ENCODE data around the gene YAP1.
A peak's percentile ranks its signal among the peaks of the same experiment; 100 is the strongest.
"Not testable (repeated sequence)": the region's sequence is repeated elsewhere in the genome, so short reads cannot be mapped to it uniquely, and the experiment has no call there.

The YAP1 gene

DNA sequence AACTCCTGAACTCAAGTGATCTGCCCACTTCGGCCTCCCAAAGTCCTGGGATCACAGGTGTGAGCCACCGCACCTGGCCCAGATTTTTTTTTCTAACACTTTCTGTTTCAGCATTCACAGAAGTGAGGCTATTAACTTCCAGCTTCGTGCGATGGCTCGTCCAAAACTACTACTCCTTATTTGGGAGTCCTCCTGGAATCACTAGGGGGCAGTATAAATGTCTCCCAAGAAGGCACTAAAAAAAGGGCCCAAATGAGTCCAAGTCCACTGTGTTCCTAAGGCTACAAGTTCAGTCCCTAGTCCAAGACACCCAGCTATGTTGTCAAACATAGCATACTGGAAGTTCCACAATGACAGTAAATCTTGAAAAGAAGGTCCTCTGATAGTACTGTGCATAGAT is 143.8 kb downstream of the YAP1 start:
- DNase-seq (ENCODE audit: insufficient read length) (no peak), FAIRE-seq (no peak)
- TF ChIP-seq TAF1 (IDR thresholded peaks at IDR 0.05; ENCODE audit: borderline replicate concordance, low read depth, low read length) (no peak), POLR2A (IDR thresholded peaks at IDR 0.05; ENCODE audit: low read depth, low read length) (no peak), POLR2AphosphoS5 (IDR thresholded peaks at IDR 0.05; ENCODE audit: low read depth, low read length) (no peak)

- no peak for DNase-seq (ENCODE audit: insufficient read length)
- no peak for FAIRE-seq
- no peak for TF ChIP-seq POLR2A (IDR thresholded peaks at IDR 0.05; ENCODE audit: low read depth, low read length)
- no peak for TF ChIP-seq POLR2AphosphoS5 (IDR thresholded peaks at IDR 0.05; ENCODE audit: low read depth, low read length)
- TF ChIP-seq TAF1 (IDR thresholded peaks at IDR 0.05; ENCODE audit: borderline replicate concordance, low read depth, low read length): no peak
Measured at GRCh38 chr11:102256251-102256650, 146.0 kb downstream of the YAP1 start.

GRCh38 chr11:102260241-102260640 is 150.0 kb downstream of the YAP1 start:
- DNase-seq (ENCODE audit: insufficient read length) (no peak), FAIRE-seq (no peak)
- TF ChIP-seq TAF1 (IDR thresholded peaks at IDR 0.05; ENCODE audit: borderline replicate concordance, low read depth, low read length) (no peak), POLR2AphosphoS5 (IDR thresholded peaks at IDR 0.05; ENCODE audit: low read depth, low read length) (no peak), POLR2A (IDR thresholded peaks at IDR 0.05; ENCODE audit: low read depth, low read length) (no peak)

- TF ChIP-seq POLR2A (IDR thresholded peaks at IDR 0.05; ENCODE audit: low read depth, low read length) (no peak), TAF1 (IDR thresholded peaks at IDR 0.05; ENCODE audit: borderline replicate concordance, low read depth, low read length) (no peak), POLR2AphosphoS5 (IDR thresholded peaks at IDR 0.05; ENCODE audit: low read depth, low read length) (no peak)
- no peak for DNase-seq (ENCODE audit: insufficient read length)
- no peak for FAIRE-seq
Measured at GRCh38 chr11:102263379-102264003, 153.2 kb downstream of the YAP1 start.

- FAIRE-seq; DNase-seq (ENCODE audit: insufficient read length): not testable (repeated sequence)
Measured at GRCh38 chr11:102264704-102265103, 154.5 kb downstream of the YAP1 start.

DNA sequence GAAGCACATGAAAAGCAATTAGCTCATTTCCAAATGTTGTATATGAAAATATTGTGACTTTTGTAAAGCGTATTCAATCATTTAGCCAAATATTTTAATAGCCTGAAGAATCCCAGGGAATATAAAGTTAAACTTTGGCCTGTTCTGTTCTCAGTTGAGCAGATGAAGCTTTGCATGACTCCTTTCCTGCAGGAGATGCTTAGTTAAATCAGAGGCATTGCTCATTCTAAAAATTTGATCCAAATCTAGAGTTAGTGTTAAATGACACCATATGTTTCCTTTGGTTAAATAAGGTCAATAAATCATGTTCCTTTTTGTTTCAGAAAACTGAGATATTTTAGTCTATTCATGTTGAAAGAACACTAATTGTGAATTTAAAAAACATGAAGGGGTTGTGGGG is 155.9 kb downstream of the YAP1 start:
- DNase-seq (ENCODE audit: insufficient read length) (no peak), FAIRE-seq (no peak)
- no peak for TF ChIP-seq POLR2A (IDR thresholded peaks at IDR 0.05; ENCODE audit: low read depth, low read length)
- TF ChIP-seq TAF1 (IDR thresholded peaks at IDR 0.05; ENCODE audit: borderline replicate concordance, low read depth, low read length): no peak
- TF ChIP-seq POLR2AphosphoS5 (IDR thresholded peaks at IDR 0.05; ENCODE audit: low read depth, low read length): no peak

- DNase-seq (ENCODE audit: insufficient read length): no peak
- TF ChIP-seq POLR2AphosphoS5 (IDR thresholded peaks at IDR 0.05; ENCODE audit: low read depth, low read length): no peak
- no peak for TF ChIP-seq POLR2A (IDR thresholded peaks at IDR 0.05; ENCODE audit: low read depth, low read length)
- TF ChIP-seq TAF1 (IDR thresholded peaks at IDR 0.05; ENCODE audit: borderline replicate concordance, low read depth, low read length): no peak
- FAIRE-seq: peak; percentile 33
Measured at GRCh38 chr11:102267609-102268008, 157.4 kb downstream of the YAP1 start.

DNA sequence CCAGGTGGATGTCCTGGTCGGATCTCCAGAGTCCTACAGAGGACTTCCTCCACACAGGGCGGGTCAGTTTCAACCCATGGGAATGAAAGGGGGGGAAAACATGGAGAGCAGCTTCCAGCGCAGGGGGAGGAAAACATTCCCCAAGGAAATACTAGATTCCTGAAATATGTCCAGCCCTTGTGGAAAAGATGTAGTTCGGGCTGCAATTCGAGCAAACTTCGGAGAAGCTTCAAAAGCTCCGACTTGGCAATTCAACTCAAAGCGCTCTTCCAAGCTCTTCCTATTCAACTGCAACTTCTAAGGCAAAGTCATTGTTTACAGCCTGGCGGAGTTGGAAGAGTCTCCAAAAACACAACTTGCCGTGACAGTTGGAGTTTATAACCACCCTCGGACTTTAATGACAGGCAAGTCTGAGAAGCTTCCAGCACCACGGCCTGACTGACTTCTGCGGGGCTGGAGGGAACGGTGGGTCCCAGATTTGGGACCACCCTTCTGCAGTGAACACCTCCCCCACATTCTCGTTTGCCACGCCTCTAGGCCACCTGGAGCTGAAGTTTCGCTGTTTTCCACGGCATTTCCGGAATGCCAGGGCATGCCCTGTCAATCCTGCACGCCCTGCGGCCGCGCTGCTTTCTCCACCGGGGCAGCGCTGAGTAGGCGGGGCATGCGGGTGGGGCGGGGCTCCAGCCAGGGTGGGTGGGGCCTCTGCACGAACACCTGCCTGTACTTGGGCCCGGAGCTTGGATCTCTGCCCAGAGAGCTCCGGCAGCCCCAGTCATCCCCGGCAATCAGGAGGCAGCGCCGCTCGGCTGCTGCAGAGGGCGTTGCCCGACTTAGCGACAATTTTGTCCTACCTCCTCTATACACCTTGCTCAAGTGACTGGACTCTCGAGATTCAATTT is 158.1 kb downstream of the YAP1 start:
- no peak for FAIRE-seq
- peak; percentile 70 for DNase-seq (ENCODE audit: insufficient read length)
- no peak for TF ChIP-seq POLR2AphosphoS5 (IDR thresholded peaks at IDR 0.05; ENCODE audit: low read depth, low read length)
- no peak for TF ChIP-seq TAF1 (IDR thresholded peaks at IDR 0.05; ENCODE audit: borderline replicate concordance, low read depth, low read length)
- no peak for TF ChIP-seq POLR2A (IDR thresholded peaks at IDR 0.05; ENCODE audit: low read depth, low read length)

- FAIRE-seq (no peak), DNase-seq (ENCODE audit: insufficient read length) (no peak)
- TF ChIP-seq POLR2AphosphoS5 (IDR thresholded peaks at IDR 0.05; ENCODE audit: low read depth, low read length): no peak
Measured at GRCh38 chr11:102268985-102269470, 158.8 kb downstream of the YAP1 start.

DNA sequence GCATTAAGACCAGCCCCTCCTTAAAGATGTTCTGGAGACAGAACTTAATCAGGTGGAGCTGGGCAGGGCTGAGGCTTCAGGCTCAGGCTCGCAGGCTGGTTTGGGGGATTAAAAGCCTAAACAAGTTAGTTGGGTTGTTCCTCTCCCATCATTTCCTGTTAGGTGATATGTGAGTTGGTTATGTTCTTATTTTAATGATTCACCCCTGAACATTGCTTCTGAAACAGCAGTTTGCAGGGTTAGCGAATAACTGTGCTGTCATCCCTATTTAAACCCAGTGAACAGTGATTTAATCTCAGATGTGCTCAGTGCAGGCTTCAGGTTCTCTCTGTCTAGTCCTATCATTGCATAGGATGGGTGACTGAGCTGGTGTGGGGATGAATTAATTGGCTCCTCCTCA is 159.7 kb downstream of the YAP1 start:
- no peak for FAIRE-seq
- DNase-seq (ENCODE audit: insufficient read length): no peak
- TF ChIP-seq POLR2A (IDR thresholded peaks at IDR 0.05; ENCODE audit: low read depth, low read length) (no peak), TAF1 (IDR thresholded peaks at IDR 0.05; ENCODE audit: borderline replicate concordance, low read depth, low read length) (no peak), POLR2AphosphoS5 (IDR thresholded peaks at IDR 0.05; ENCODE audit: low read depth, low read length) (no peak)

- FAIRE-seq (no peak), DNase-seq (ENCODE audit: insufficient read length) (no peak)
- TF ChIP-seq TAF1 (IDR thresholded peaks at IDR 0.05; ENCODE audit: borderline replicate concordance, low read depth, low read length): no peak
- TF ChIP-seq POLR2AphosphoS5 (IDR thresholded peaks at IDR 0.05; ENCODE audit: low read depth, low read length): no peak
- TF ChIP-seq POLR2A (IDR thresholded peaks at IDR 0.05; ENCODE audit: low read depth, low read length): no peak
Measured at GRCh38 chr11:102272047-102272824, 162.0 kb downstream of the YAP1 start.

All from GM12892 (cell line).